Thyroid gland (tissue), 4 donors: ENCODE data around the gene PHC2. TPM values are rescaled to one million over a fixed set of nuclear protein-coding genes. Genes with fewer than 3 reads are reported as not detected.
"Not testable (repeated sequence)": the region's sequence is repeated elsewhere in the genome, so short reads cannot be mapped to it uniquely, and the experiment has no call there.

Experiments
- DNase-seq, 2 donors: peaks; one replicate each; pipeline ENCODE4 v3.0.0-alpha.2; 2019
- H3K27ac ChIP-seq, 3 donors: fragments of 200-600 bp; sonication (generic); 1 replicate in 2 of 3; 2 replicates in 1 of 3; pipeline ENCODE4 v1.5.1; 2016 to 2019; ENCODE audit warnings: mild to moderate bottlenecking in 1 of 3, moderate library complexity in 1 of 3
- H3K27me3 ChIP-seq: fragments of 200-600 bp; sonication (generic); one replicate; pipeline ENCODE4 v1.5.1; 2019
- H3K36me3 ChIP-seq, 2 donors: fragments of 200-600 bp; sonication (generic); one replicate each; pipeline ENCODE4 v1.5.1; 2016 to 2019
- H3K4me1 ChIP-seq, 2 donors: fragments of 200-600 bp; sonication (generic); one replicate each; pipeline ENCODE4 v1.5.1; 2017 to 2019
- H3K4me3 ChIP-seq, 3 donors: fragments of 200-600 bp; sonication (generic); replicated peaks in 1 of 3; 1 replicate in 2 of 3; 2 replicates in 1 of 3; pipeline ENCODE4 v1.5.1; 2016; ENCODE audit warnings: mild to moderate bottlenecking in 1 of 3
- H3K9me3 ChIP-seq: fragments of 200-600 bp; sonication (generic); one replicate; pipeline ENCODE4 v1.5.1; 2017
- CTCF ChIP-seq, 6 experiments: fragments of 200-600 bp in 3 of 6; fragments of 450-650 bp in 3 of 6; sonication (generic) in 3 of 6; IDR thresholded peaks; one replicate each; pipeline ENCODE4 v1.5.1; 2016 to 2019; ENCODE audit warnings: antibody characterized with exemption in 6 of 6, mild to moderate bottlenecking in 2 of 6, inconsistent platforms in 1 of 6, moderate library complexity in 1 of 6
- POLR2A ChIP-seq, 2 donors: fragments of 450-650 bp; IDR thresholded peaks; one replicate each; pipeline ENCODE4 v1.6.1; 2017; ENCODE audit warnings: antibody characterized with exemption in 2 of 2, mild to moderate bottlenecking in 2 of 2, moderate library complexity in 1 of 2
- WGBS, 2 donors: methylation state at CpG; one replicate each; pipeline ENCODE4 v1.1.5; 2017; 5-methylcytosine and 5-hydroxymethylcytosine counted together
- intact Hi-C: fragments of 100-400 bp; cut with DNase I; formaldehyde crosslinking; loops from one replicate; pipeline ENCODE4 v1.15.1; 2023
- total RNA-seq, 4 donors: library from RNA; depleted of rRNA; stranded (reverse); fragments of >200 nt; gene quantifications; one replicate each; pipeline ENCODE4 v1.2.3, GENCODE V29; 2016

PHC2 gene
- total RNA-seq, 4 donors from 2014 or later = 86.8 to 150 (median 113) TPM

DNA sequence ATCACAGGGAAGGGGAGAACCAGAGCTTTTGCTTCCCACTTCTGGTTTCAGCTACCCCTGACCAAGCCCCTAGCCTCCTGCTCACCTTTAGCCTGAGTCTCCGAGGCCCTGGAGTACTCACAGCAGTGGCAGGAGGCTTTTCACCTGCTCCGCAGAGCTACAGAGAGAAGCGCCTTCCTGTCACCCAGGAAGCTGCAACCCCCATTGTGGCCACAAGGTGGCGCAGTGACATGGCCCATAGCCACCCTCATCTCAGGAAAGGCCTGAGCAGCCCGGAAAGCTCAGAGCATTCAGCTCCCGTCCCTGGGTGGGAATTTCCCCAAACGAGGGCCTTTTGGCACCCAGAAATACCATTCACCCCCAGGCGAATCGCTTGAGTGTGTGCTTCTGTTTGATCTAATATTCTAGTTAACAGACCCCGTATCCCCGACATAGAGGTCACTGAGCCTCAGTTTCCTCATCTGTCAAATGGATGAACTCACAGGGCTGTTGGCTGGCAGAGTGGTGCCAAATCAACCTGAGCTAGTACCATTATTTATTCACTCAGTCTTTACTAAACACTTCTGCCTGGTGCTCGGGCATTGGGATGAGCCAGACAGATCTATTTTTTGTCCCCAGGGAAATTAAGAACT is 135.3 kb downstream of the PHC2 start:
- Histone ChIP-seq H3K36me3 (peaks cover 6 to 9% of the 10 kb centered on the region in 2 donors), H3K9me3 (no peaks in the 10 kb centered on the region), H3K4me1 (peaks cover 8 to 9% of the 10 kb centered on the region in 2 donors), H3K4me3 (no peak overlapping the region), H3K27me3 (no peaks in the 10 kb centered on the region), H3K27ac (peak overlapping the region in 1 of 3 donors; percentile 45)
- intact Hi-C loops = loop anchor here (2.0 to 10.0 kb wide), 2 partner anchors 73 to 169 kb away; no protein-coding TSS in a partner anchor
- peak; percentile 91 for DNase-seq
- TF ChIP-seq POLR2A (IDR thresholded peaks at IDR 0.05) (no peak), CTCF (IDR thresholded peaks at IDR 0.05) (peak; percentile 93 to 98 (median 97))
- WGBS, 2 donors = 47 to 51% methylated on average over 10 to 12 of the region's 12 CpGs

DNA sequence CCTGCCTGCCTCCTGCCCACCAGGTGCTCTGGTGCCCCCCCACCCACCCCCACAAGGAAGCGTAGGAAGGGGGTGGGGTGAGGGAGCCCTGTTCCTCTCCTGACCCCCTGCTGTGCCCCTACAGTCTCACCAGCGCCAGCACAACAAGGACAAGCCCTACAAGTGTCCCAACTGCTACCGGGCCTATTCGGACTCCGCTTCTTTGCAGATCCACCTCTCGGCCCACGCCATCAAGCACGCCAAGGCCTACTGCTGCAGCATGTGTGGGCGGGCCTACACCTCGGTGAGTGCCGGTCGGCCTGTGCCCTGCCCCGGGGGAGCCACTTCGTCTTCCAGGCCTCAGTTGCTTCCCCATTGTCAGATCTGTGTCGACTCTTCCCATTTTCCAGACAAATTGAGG is 135.9 kb downstream of the PHC2 start:
- H3K27me3 ChIP-seq = no peaks in the 10 kb centered on the region
- peak in 1 of 2 donors; percentile 22 for DNase-seq
- WGBS, 2 donors = 75 to 81% methylated on average over 10 to 13 of the region's 15 CpGs
- no peak for TF ChIP-seq CTCF (IDR thresholded peaks at IDR 0.05)
- no peak for TF ChIP-seq POLR2A (IDR thresholded peaks at IDR 0.05)
- peaks cover 4% of the 10 kb centered on the region in 2 donors for H3K4me1 ChIP-seq
- no peak overlapping the region for H3K4me3 ChIP-seq
- peaks cover 6 to 9% of the 10 kb centered on the region in 2 donors for H3K36me3 ChIP-seq
- no peaks in the 10 kb centered on the region for H3K9me3 ChIP-seq
- intact Hi-C loops = loop anchor here (10.0 kb wide), 1 partner anchor 170 kb away; no protein-coding TSS in a partner anchor
- no peak overlapping the region for H3K27ac ChIP-seq

- Histone ChIP-seq H3K27ac (no peak overlapping the region), H3K4me1 (peaks cover 4% of the 10 kb centered on the region in 2 donors), H3K36me3 (peaks cover 6 to 7% of the 10 kb centered on the region in 2 donors), H3K27me3 (no peaks in the 10 kb centered on the region), H3K9me3 (no peaks in the 10 kb centered on the region), H3K4me3 (no peak overlapping the region)
- 79 to 94% methylated on average over 10 to 11 of the region's 13 CpGs for WGBS, 2 donors
- DNase-seq = no peak
- intact Hi-C loops = loop anchor here (10.0 kb wide), 1 partner anchor 170 kb away; no protein-coding TSS in a partner anchor
- no peak for TF ChIP-seq POLR2A (IDR thresholded peaks at IDR 0.05)
- TF ChIP-seq CTCF (IDR thresholded peaks at IDR 0.05) = no peak
These were observed 136.6 kb downstream of the PHC2 start for GRCh38 chr1:33294071-33295010.

DNA sequence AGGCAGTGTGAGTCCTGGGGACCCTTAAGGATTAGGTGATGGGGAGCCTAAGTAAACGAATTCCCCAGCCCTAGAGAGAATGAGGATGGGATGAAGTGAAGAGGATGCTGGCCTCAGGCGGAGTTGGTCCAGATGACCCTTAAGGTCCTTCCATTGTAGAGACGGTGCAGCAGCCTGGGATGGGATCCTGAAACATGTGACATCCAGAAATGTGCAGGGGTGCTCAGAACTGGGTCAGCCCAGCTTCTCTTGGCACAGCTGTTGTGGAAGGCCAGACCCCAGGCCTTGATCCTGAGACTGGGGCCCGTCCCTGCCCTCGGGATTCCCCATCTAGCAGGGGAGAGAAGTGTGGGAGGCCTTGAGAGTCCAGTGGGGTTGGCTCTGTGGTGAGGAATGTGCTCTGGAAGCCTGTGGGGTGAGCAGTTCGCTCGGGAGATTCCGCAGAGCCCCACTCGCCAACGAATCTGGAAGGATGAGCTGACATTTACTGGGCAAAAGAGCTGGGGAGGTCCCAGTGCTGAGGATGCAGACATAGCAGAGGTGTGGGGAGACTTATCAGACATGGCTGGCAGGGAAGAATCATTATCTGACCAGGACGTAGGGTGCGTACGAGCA is 138.1 kb downstream of the PHC2 start:
- Histone ChIP-seq H3K4me3 (no peak overlapping the region), H3K36me3 (peaks cover 4 to 6% of the 10 kb centered on the region in 2 donors), H3K4me1 (peaks cover 0 to 4% of the 10 kb centered on the region in 2 donors), H3K27ac (no peak overlapping the region), H3K27me3 (no peaks in the 10 kb centered on the region), H3K9me3 (no peaks in the 10 kb centered on the region)
- no peak for TF ChIP-seq POLR2A (IDR thresholded peaks at IDR 0.05)
- TF ChIP-seq CTCF (IDR thresholded peaks at IDR 0.05) = no peak
- DNase-seq = peak in 1 of 2 donors; percentile 1
- 81 to 86% methylated on average over 13 of the region's 13 CpGs for WGBS, 2 donors
- intact Hi-C loops = loop anchor here (10.0 kb wide), 1 partner anchor 172 kb away; no protein-coding TSS in a partner anchor

- H3K36me3 ChIP-seq, H3K27ac ChIP-seq, DNase-seq, H3K4me3 ChIP-seq, H3K27me3 ChIP-seq, H3K4me1 ChIP-seq, H3K9me3 ChIP-seq: not testable (repeated sequence)
- WGBS, 2 donors = 100% methylated on average over 1 of the region's 2 CpGs
- intact Hi-C loops = loop anchor here (10.0 kb wide), 1 partner anchor 174 kb away; no protein-coding TSS in a partner anchor
These were observed 140.3 kb downstream of the PHC2 start for GRCh38 chr1:33290615-33291014.
